ENCODE results near the gene ALG14.

DNA sequence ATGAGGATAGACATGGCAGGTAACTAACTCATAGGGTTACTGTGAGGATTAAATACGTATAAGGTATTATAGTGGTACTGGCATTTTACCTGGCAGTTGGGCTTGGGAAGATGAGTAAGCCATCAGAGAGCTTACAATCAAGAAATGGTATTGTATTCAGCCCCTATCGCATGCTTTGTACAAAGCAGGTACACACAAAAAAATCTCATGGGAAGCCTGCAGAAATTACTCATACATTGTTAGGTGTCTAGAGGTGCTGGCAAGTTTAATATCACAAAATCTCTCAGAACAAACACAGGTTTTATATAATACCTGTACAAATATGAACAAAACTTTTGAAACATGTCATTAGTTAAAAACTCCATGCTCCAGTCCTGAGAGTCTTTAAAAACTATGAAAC lies 74.0 kb downstream of the ALG14 start:
- TF ChIP-seq, protein P1, sequence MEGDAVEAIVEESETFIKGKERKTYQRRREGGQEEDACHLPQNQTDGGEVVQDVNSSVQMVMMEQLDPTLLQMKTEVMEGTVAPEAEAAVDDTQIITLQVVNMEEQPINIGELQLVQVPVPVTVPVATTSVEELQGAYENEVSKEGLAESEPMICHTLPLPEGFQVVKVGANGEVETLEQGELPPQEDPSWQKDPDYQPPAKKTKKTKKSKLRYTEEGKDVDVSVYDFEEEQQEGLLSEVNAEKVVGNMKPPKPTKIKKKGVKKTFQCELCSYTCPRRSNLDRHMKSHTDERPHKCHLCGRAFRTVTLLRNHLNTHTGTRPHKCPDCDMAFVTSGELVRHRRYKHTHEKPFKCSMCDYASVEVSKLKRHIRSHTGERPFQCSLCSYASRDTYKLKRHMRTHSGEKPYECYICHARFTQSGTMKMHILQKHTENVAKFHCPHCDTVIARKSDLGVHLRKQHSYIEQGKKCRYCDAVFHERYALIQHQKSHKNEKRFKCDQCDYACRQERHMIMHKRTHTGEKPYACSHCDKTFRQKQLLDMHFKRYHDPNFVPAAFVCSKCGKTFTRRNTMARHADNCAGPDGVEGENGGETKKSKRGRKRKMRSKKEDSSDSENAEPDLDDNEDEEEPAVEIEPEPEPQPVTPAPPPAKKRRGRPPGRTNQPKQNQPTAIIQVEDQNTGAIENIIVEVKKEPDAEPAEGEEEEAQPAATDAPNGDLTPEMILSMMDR (conservative IDR thresholded peaks at IDR 0.05 in 1 of 2, IDR thresholded peaks at IDR 0.05 in 1 of 2; ENCODE audit: extremely low read depth in 1 of 2, insufficient read depth in 1 of 2, low read depth in 1 of 2, low read length in 2 of 2), result no peak
- TF ChIP-seq EZH2 (IDR thresholded peaks at IDR 0.05; ENCODE audit: borderline replicate concordance, low read length), result no peak
